A549 treated with Hydrocortisone at 1 μM for 4 hours (cell line): ENCODE measurements around the gene SNX19. TPM values are rescaled to one million over a fixed set of nuclear protein-coding genes. Genes with fewer than 3 reads are reported as not detected.

Experiments
- total RNA-seq: library from RNA; stranded (reverse); fragments of 200-300 nt; extraction: Qiagen RNA extraction; gene quantifications from 5 replicates; pipeline ENCODE4 v1.2.3, GENCODE V29; 2022

The SNX19 gene, protein sequence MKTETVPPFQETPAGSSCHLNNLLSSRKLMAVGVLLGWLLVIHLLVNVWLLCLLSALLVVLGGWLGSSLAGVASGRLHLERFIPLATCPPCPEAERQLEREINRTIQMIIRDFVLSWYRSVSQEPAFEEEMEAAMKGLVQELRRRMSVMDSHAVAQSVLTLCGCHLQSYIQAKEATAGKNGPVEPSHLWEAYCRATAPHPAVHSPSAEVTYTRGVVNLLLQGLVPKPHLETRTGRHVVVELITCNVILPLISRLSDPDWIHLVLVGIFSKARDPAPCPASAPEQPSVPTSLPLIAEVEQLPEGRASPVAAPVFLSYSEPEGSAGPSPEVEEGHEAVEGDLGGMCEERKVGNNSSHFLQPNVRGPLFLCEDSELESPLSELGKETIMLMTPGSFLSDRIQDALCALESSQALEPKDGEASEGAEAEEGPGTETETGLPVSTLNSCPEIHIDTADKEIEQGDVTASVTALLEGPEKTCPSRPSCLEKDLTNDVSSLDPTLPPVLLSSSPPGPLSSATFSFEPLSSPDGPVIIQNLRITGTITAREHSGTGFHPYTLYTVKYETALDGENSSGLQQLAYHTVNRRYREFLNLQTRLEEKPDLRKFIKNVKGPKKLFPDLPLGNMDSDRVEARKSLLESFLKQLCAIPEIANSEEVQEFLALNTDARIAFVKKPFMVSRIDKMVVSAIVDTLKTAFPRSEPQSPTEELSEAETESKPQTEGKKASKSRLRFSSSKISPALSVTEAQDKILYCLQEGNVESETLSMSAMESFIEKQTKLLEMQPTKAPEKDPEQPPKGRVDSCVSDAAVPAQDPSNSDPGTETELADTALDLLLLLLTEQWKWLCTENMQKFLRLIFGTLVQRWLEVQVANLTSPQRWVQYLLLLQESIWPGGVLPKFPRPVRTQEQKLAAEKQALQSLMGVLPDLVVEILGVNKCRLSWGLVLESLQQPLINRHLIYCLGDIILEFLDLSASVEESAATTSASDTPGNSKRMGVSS
- 13.4 to 17.7 TPM (median 15.0 TPM) in 5 replicates for total RNA-seq

DNA sequence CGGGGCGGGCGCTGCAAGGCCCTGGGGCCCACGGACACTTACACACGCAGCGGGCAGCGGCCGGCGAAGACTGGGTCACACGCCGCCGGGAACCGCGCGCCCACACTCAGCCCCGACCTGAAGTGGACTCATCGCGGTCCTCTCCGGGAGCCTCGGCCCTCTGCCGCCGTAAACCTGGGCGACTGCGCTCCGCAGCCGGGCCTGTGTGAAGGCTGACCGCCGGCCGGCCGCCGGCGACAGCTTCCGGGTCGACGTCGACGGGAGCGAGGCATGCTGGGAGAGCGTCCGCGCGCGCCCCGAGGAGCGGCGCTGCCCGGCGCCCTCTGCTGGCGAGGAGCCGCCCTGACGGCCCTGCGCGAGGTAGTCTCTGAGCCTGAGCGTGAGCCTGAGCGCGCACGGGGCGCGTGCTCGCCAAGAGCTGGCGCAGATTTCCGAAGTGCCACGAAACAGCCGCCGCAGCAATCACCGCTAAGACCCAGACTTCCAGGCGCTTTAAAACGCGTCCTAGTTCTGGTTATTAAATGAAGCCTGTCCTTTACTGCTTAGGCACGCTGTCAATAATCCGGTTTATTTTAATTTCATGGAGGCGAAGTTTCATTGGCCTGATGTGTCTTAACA is at the start of gene SNX19:
SNX19 (minus strand) TSS at position 242 of the 618 bp plus-strand sequence. CDS start 540 bp downstream, outside the sequence.

